IMR-90 (cell line): ENCODE results near the gene AXL. TPM values are rescaled to one million over a fixed set of nuclear protein-coding genes. Genes with fewer than 3 reads are reported as not detected.

Experiments used
- ATAC-seq: fragments of 200-7000 bp; cut with Tn5 transposase; 2 replicates; pipeline ENCODE4 v1.9.1; 2020; ENCODE audit warnings: low read depth, mild to moderate bottlenecking, moderate library complexity
- BruUV-seq: library from RNA; stranded (reverse); fragments of 400-500 nt; replicated peaks from 2 replicates; lab custom pipeline; 2021; lab: Mats Ljungman, UMichigan
- CTCF ChIA-PET: fragments of 300-600 bp; formaldehyde crosslinking; extraction: SDS; loops from one replicate; lab custom pipeline; 2021; ENCODE audit warnings: antibody characterized with exemption; lab: Yijun Ruan, JAX
- POLR2A ChIA-PET: fragments of 300-600 bp; sonication (Branson Sonifier 250); formaldehyde crosslinking; loops from one replicate; lab custom pipeline; 2022; ENCODE audit warnings: antibody characterized with exemption; ENCODE audit not compliant: unreplicated experiment; lab: Charles Lee
- DNase-seq: peaks from one replicate; pipeline ENCODE4 v3.0.0; 2013
- H2AFZ ChIP-seq: replicated peaks from 2 replicates; pipeline ENCODE3; 2013; ENCODE audit warnings: low read length, mild to moderate bottlenecking; ENCODE audit not compliant: poor library complexity
- H2AK5ac ChIP-seq: 2 replicates; pipeline ENCODE4 v1.6.1; 2013; ENCODE audit warnings: low read depth, low read length, inconsistent platforms
- H2AK9ac ChIP-seq: replicated peaks from 2 replicates; pipeline ENCODE3; 2013; ENCODE audit warnings: mild to moderate bottlenecking, low read depth, low read length, moderate library complexity; ENCODE audit not compliant: poor library complexity
- H2BK120ac ChIP-seq: 2 replicates; pipeline ENCODE4 v1.6.1; 2013; ENCODE audit warnings: low read depth, low read length, inconsistent platforms
- H2BK15ac ChIP-seq: 3 replicates; pipeline ENCODE4 v1.6.1; 2013; ENCODE audit warnings: low read depth, low read length, inconsistent platforms
- H2BK20ac ChIP-seq: 2 replicates; pipeline ENCODE4 v1.6.1; 2013; ENCODE audit warnings: low read depth, mild to moderate bottlenecking, inconsistent platforms, low read length, moderate library complexity
- H2BK5ac ChIP-seq: 2 replicates; pipeline ENCODE4 v1.6.1; 2013; ENCODE audit warnings: mild to moderate bottlenecking, low read depth, low read length, inconsistent platforms; ENCODE audit not compliant: poor library complexity, severe bottlenecking
- H3K14ac ChIP-seq: replicated peaks from 2 replicates; pipeline ENCODE4 v1.6.1; 2013; ENCODE audit warnings: low read depth, low read length, inconsistent platforms
- H3K18ac ChIP-seq: 2 replicates; pipeline ENCODE4 v1.6.1; 2013; ENCODE audit warnings: low read depth, low read length, control low read depth
- H3K23ac ChIP-seq: 2 replicates; pipeline ENCODE4 v1.6.1; 2013; ENCODE audit warnings: low read depth, low read length, inconsistent platforms
- H3K27ac ChIP-seq: 2 replicates; pipeline ENCODE4 v1.5.1; 2013; ENCODE audit warnings: mild to moderate bottlenecking, control low read depth, low read length; ENCODE audit not compliant: insufficient read depth
- H3K27me3 ChIP-seq: 2 replicates; pipeline ENCODE4 v1.6.1; 2013; ENCODE audit warnings: low read length; ENCODE audit not compliant: control insufficient read depth, insufficient read depth
- H3K36me3 ChIP-seq: 2 replicates; pipeline ENCODE4 v1.6.1; 2013; ENCODE audit warnings: low read length, mixed read lengths; ENCODE audit not compliant: control insufficient read depth, insufficient read depth
- H3K4ac ChIP-seq: 2 replicates; pipeline ENCODE4 v1.6.1; 2013; ENCODE audit warnings: low read depth, low read length, inconsistent platforms
- H3K4me1 ChIP-seq: 2 replicates; pipeline ENCODE4 v1.6.1; 2013; ENCODE audit warnings: low read length, mixed read lengths; ENCODE audit not compliant: control insufficient read depth, insufficient read depth
- H3K4me2 ChIP-seq: 2 replicates; pipeline ENCODE4 v1.6.1; 2013; ENCODE audit warnings: low read depth, mild to moderate bottlenecking, control low read depth, low read length, moderate library complexity
- H3K4me3 ChIP-seq: 2 replicates; pipeline ENCODE4 v1.5.1; 2013; ENCODE audit warnings: low read depth, mild to moderate bottlenecking, control low read depth, low read length, moderate library complexity; ENCODE audit not compliant: insufficient read depth
- H3K56ac ChIP-seq: 2 replicates; pipeline ENCODE4 v1.6.1; 2013; ENCODE audit warnings: low read length, inconsistent platforms; ENCODE audit not compliant: insufficient read depth; ENCODE audit errors: extremely low read depth
- H3K79me1 ChIP-seq, 2 experiments: 2 replicates each; pipeline ENCODE4 v1.6.1; 2013; ENCODE audit warnings: low read length in 2 of 2, inconsistent platforms in 1 of 2, low read depth in 1 of 2
- H3K9ac ChIP-seq: 2 replicates; pipeline ENCODE4 v1.6.1; 2013; ENCODE audit warnings: low read depth, low read length, control low read depth
- H3K9me1 ChIP-seq: 2 replicates; pipeline ENCODE4 v1.6.1; 2013; ENCODE audit warnings: low read length, inconsistent platforms; ENCODE audit not compliant: insufficient read depth
- H3K9me3 ChIP-seq: 2 replicates; pipeline ENCODE4 v1.6.1; 2013; ENCODE audit warnings: low read length; ENCODE audit not compliant: control insufficient read depth, insufficient read depth
- H4K20me1 ChIP-seq: 2 replicates; pipeline ENCODE4 v1.6.1; 2013; ENCODE audit warnings: low read length, inconsistent platforms; ENCODE audit not compliant: insufficient read depth
- H4K5ac ChIP-seq: 2 replicates; pipeline ENCODE4 v1.6.1; 2013; ENCODE audit warnings: mild to moderate bottlenecking, low read depth, low read length, control low read depth
- H4K8ac ChIP-seq, 2 experiments: 2 replicates each; pipeline ENCODE4 v1.6.1; 2013; ENCODE audit warnings: low read depth in 2 of 2, low read length in 2 of 2, control low read depth in 1 of 2, inconsistent platforms in 1 of 2
- H4K91ac ChIP-seq: 2 replicates; pipeline ENCODE4 v1.6.1; 2013; ENCODE audit warnings: low read depth, low read length, inconsistent platforms; ENCODE audit not compliant: insufficient read depth
- BHLHE40 ChIP-seq: fragments of 150-350 bp; IDR thresholded peaks from 2 replicates; pipeline ENCODE4 v1.6.1; 2016; ENCODE audit warnings: mild to moderate bottlenecking, low read depth, low read length
- CEBPB ChIP-seq: IDR thresholded peaks from 2 replicates; pipeline ENCODE4 v1.6.1; 2012; ENCODE audit warnings: low read depth, low read length, improper control_type of control experiment
- CHD1 ChIP-seq: IDR thresholded peaks from 2 replicates; pipeline ENCODE4 v1.6.1; 2012; ENCODE audit warnings: low read depth, low read length, improper control_type of control experiment
- FOS ChIP-seq: fragments of 150-350 bp; IDR thresholded peaks from 2 replicates; pipeline ENCODE4 v1.6.1; 2016; ENCODE audit warnings: low read depth, low read length
- MAZ ChIP-seq: IDR thresholded peaks from 2 replicates; pipeline ENCODE4 v1.6.1; 2012; ENCODE audit warnings: low read depth, mild to moderate bottlenecking, low read length, improper control_type of control experiment, moderate library complexity, borderline replicate concordance
- MXI1 ChIP-seq: IDR thresholded peaks from 2 replicates; pipeline ENCODE4 v1.6.1; 2012; ENCODE audit warnings: low read depth, mild to moderate bottlenecking, low read length, moderate library complexity, borderline replicate concordance
- NFE2L2 ChIP-seq: fragments of 150-350 bp; IDR thresholded peaks from 2 replicates; pipeline ENCODE4 v1.6.1; 2016; ENCODE audit warnings: low read depth, mild to moderate bottlenecking, low read length
- POLR2A ChIP-seq: IDR thresholded peaks from 2 replicates; pipeline ENCODE4 v1.6.1; 2012; ENCODE audit warnings: mild to moderate bottlenecking, low read depth, low read length
- RAD21 ChIP-seq: IDR thresholded peaks from 2 replicates; pipeline ENCODE4 v1.6.1; 2012; ENCODE audit warnings: low read length, improper control_type of control experiment
- RCOR1 ChIP-seq: IDR thresholded peaks from 2 replicates; pipeline ENCODE4 v1.6.1; 2012; ENCODE audit warnings: mild to moderate bottlenecking, low read length, improper control_type of control experiment; ENCODE audit not compliant: insufficient replicate concordance
- RFX5 ChIP-seq: IDR thresholded peaks from 2 replicates; pipeline ENCODE4 v1.8.0; 2012; ENCODE audit warnings: low read depth, mild to moderate bottlenecking, low read length, moderate library complexity
- SMC3 ChIP-seq: fragments of 150-350 bp; IDR thresholded peaks from 2 replicates; pipeline ENCODE4 v1.6.1; 2016; ENCODE audit warnings: low read depth, mild to moderate bottlenecking, antibody characterized with exemption, low read length, moderate library complexity
- WGBS, 2 experiments: methylation state at CpG; one replicate each; pipeline versions ENCODE4 v1.1.5 to v1.1.7; 2013; ENCODE audit warnings: missing lambda C conversion rate in 2 of 2; ENCODE audit not compliant: insufficient read length in 1 of 2; ENCODE audit errors: extremely low coverage in 2 of 2; 5-methylcytosine and 5-hydroxymethylcytosine counted together
- dilution Hi-C: fragments of 300-500 bp; cut with HindIII; formaldehyde crosslinking; loops from one replicate; pipeline ENCODE4 v1.14.3; 2018; ENCODE audit warnings: low sequenced_read_pairs; ENCODE audit not compliant: unreplicated experiment
- in situ Hi-C: fragments of 300-500 bp; cut with MboI; formaldehyde crosslinking; loops from 3 replicates; pipeline ENCODE4 v1.14.3; 2019; ENCODE audit warnings: low sequenced_read_pairs, inconsistent platforms, mixed read lengths
- intact Hi-C: fragments of 100-400 bp; cut with micrococcal nuclease; formaldehyde crosslinking; loops from 2 replicates; pipeline ENCODE4 v1.10.0; 2022
- polyA plus RNA-seq, 3 experiments: library from polyadenylated mRNA; depleted of rRNA; stranded (reverse); fragments of >200 nt; gene quantifications; 2 replicates each; pipeline ENCODE4 v1.2.3, GENCODE V29; 2012; ENCODE audit warnings: low replicate concordance in 1 of 3
- total RNA-seq: library from RNA; depleted of rRNA; stranded (reverse); fragments of >200 nt; gene quantifications from 2 replicates; pipeline ENCODE4 v1.2.3, GENCODE V29; 2012
- TF ChIP-seq, protein P1 (sequence below): fragments of 150-350 bp; IDR thresholded peaks from 2 replicates; pipeline ENCODE4 v1.6.1; 2017; ENCODE audit warnings: mild to moderate bottlenecking, antibody characterized with exemption, low read length, low read depth

Gene AXL
- total and polyA plus RNA-seq, 2 of the 4 experiments (the other 2 are of a cell fraction): 212 to 466 TPM

DNA sequence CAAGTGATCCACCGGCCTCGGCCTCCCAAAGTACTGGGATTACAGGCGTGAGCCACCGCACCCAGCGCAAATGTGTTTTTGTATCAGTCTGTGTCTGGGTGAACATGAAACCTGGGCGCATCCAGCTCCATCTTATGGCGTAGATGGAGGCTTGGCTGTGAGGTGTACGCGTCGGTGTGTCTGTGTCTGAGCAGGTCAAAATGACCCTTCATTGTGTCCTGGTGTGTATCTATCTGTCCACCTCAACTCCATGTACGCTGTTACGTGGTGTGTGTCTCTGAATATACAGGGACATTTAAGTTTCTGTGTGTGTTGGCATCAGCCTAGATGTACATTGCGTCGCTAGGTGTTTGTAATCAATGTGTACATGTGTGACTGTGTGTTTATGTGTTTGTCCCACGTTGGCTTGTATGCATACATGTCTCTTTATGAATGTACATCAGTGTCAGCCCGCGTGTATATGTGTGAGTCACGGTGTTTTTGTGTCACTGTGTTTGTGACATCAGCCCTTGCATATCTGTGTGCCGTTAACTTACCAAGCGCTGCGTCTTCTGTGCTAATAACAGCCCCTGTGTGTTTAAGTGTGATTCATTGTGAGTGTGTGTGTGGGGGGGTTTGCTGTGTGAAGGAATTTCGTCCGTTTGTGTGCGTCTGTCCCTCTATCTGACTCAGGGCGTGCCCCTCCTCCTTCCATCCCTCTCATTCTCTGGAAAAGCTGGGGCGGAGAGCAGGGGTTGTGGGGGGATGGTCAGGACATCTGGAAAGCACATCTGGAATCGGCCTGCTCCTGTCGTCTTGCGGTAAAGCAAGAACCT is 6.4 kb downstream of the AXL start (continued):
- no peak for TF ChIP-seq RFX5
- no peak for TF ChIP-seq SMC3

DNA sequence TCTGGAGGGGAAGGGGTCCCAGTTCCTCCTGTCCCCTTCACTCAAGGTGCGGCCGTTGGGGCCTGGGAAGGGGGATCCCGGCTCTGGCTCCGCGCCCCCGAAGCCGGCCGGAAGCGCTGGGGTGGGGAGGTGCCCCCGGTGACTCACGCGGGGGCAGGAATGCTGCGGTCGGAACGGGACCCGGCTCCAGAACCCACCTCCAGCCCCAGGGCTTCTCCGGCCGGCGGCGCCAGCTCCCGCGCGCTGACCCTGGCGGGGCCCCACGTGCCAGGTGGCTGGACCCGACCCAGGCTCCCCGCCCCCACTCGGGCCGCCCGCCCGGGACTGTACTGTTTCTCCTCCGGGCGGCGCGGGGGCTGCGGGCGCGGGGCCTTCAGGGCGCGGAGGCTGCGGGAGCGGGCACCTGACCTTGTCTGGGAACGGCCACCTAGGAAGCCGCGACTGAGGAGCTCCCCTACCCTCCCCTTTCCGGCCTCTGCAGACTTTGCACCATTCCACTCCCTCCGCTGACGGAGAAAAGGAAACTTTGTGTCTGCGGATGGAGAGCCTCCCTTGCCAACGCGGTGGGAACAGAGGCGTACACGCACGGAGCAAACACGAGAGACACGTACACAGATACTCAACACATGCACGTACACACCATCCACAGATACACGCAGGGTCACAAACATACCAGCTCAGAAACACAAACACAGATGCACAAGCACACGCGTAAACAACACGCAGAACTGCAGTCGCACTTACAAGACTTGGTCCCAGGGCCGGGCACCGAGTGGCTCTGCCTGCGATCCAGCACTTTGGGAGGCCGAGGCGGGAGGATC is 7.2 kb downstream of the AXL start:
- ATAC-seq: peak; percentile 62
- Histone ChIP-seq H3K79me1 (peaks cover 44 to 76% of the 10 kb centered on the region in 2 experiments), H3K23ac (peak overlapping the region; percentile 98), H3K36me3 (peaks cover 58% of the 10 kb centered on the region), H4K8ac (peak overlapping the region; percentile 85 to 100), H4K20me1 (peaks cover 45% of the 10 kb centered on the region), H3K56ac (peak overlapping the region; percentile 98), H4K91ac (peak overlapping the region; percentile 96), H3K27me3 (no peaks in the 10 kb centered on the region), H2BK120ac (peak overlapping the region; percentile 97), H2AK9ac (peak overlapping the region; percentile 79), H2BK15ac (peak overlapping the region; percentile 90), H3K4me2 (peak overlapping the region; percentile 88), H3K27ac (peak overlapping the region; percentile 96), H3K9ac (peak overlapping the region; percentile 71), H3K9me3 (no peaks in the 10 kb centered on the region), H3K4me1 (peaks cover 37% of the 10 kb centered on the region), H3K4ac (peak overlapping the region; percentile 100), H4K5ac (peak overlapping the region; percentile 97), H2AK5ac (peak overlapping the region; percentile 100), H2AFZ (peak overlapping the region; percentile 29), H3K14ac (peak overlapping the region; percentile 91), H3K9me1 (peaks cover 30% of the 10 kb centered on the region), H2BK5ac (peak overlapping the region; percentile 100), H2BK20ac (peak overlapping the region; percentile 99), H3K18ac (peak overlapping the region; percentile 97), H3K4me3 (peak overlapping the region; percentile 23)
- BruUV-seq: no TSS peak
- ChIA-PET CTCF (no interaction called here), POLR2A (no interaction called here)
- in situ Hi-C loops: no loop called here
- DNase-seq: peak; percentile 82
- intact Hi-C loops: no loop called here
- WGBS, 2 experiments: 2% methylated on average over 9 of the region's 67 CpGs; no CpG with 5 or more reads in 1 of the 2 experiments
- dilution Hi-C loops: no loop called here
- TF ChIP-seq, protein P1, sequence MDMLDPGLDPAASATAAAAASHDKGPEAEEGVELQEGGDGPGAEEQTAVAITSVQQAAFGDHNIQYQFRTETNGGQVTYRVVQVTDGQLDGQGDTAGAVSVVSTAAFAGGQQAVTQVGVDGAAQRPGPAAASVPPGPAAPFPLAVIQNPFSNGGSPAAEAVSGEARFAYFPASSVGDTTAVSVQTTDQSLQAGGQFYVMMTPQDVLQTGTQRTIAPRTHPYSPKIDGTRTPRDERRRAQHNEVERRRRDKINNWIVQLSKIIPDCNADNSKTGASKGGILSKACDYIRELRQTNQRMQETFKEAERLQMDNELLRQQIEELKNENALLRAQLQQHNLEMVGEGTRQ: peak; percentile 79
- peak; percentile 69; the same call in 1 of the 2 replicates for TF ChIP-seq FOS
- TF ChIP-seq CHD1: no peak
- no peak for TF ChIP-seq RFX5
- TF ChIP-seq MAZ: peak; percentile 55; the same call in 1 of the 2 replicates
- no peak for TF ChIP-seq CEBPB
- TF ChIP-seq NFE2L2: no peak
- no peak for TF ChIP-seq RAD21
- TF ChIP-seq RCOR1: peak; percentile 38
- TF ChIP-seq MXI1: no peak
- TF ChIP-seq BHLHE40: peak; percentile 97
- TF ChIP-seq POLR2A: no peak
